Glomerular visceral epithelial cell (primary cell): Measurements from ENCODE around the gene RPLP1.

ENCODE experiments used
- DNase-seq: peaks from one replicate; pipeline ENCODE4 v3.0.0-alpha.2; 2016; ENCODE audit errors: extremely low spot score

The RPLP1 gene

GRCh38 chr15:69469467-69470201 is 17.0 kb downstream of the RPLP1 start:
- DNase-seq = no peak

- DNase-seq = no peak
Observed at GRCh38 chr15:69472046-69472445, 19.4 kb downstream of the RPLP1 start.

GRCh38 chr15:69472562-69472961 is 19.9 kb downstream of the RPLP1 start:
- DNase-seq = no peak

- DNase-seq = no peak
Observed at GRCh38 chr15:69474291-69474690, 21.7 kb downstream of the RPLP1 start.

- no peak for DNase-seq
Observed at GRCh38 chr15:69474846-69475455, 22.3 kb downstream of the RPLP1 start.

- DNase-seq = peak; percentile 77
Observed at GRCh38 chr15:69475769-69476358, 23.2 kb downstream of the RPLP1 start.

GRCh38 chr15:69476704-69477473 is 24.3 kb downstream of the RPLP1 start:
- DNase-seq = no peak

GRCh38 chr15:69478259-69478781 is 25.7 kb downstream of the RPLP1 start:
- DNase-seq = peak; percentile 51

- no peak for DNase-seq
Observed at GRCh38 chr15:69479081-69479480, 26.5 kb downstream of the RPLP1 start.

GRCh38 chr15:69479971-69480370 is 27.4 kb downstream of the RPLP1 start:
- DNase-seq = no peak

- no peak for DNase-seq
Observed at GRCh38 chr15:69480932-69481331, 28.3 kb downstream of the RPLP1 start.

GRCh38 chr15:69482686-69483256 is 30.2 kb downstream of the RPLP1 start:
- no peak for DNase-seq

- DNase-seq = no peak
Observed at GRCh38 chr15:69484837-69485236, 32.2 kb downstream of the RPLP1 start.

- DNase-seq = no peak
Observed at GRCh38 chr15:69486481-69487110, 34.0 kb downstream of the RPLP1 start.

GRCh38 chr15:69489073-69489571 is 36.5 kb downstream of the RPLP1 start:
- DNase-seq = no peak

GRCh38 chr15:69490356-69491037 is 37.9 kb downstream of the RPLP1 start:
- no peak for DNase-seq

- no peak for DNase-seq
Observed at GRCh38 chr15:69491038-69491505, 38.5 kb downstream of the RPLP1 start.

GRCh38 chr15:69493406-69493805 is 40.8 kb downstream of the RPLP1 start:
- no peak for DNase-seq

- DNase-seq = no peak
Observed at GRCh38 chr15:69496001-69496400, 43.4 kb downstream of the RPLP1 start.

GRCh38 chr15:69497076-69497475 is 44.5 kb downstream of the RPLP1 start:
- no peak for DNase-seq
